HG02970 (cell line): ENCODE data around the gene CEP72.
"Not testable (repeated sequence)": the region's sequence is repeated elsewhere in the genome, so short reads cannot be mapped to it uniquely, and the experiment has no call there.

Experiments used
- ATAC-seq: cut with Tn5 transposase; IDR thresholded peaks from one replicate; pipeline ENCODE4 v1.9.1; 2021; ENCODE audit warnings: mild to moderate bottlenecking, moderate library complexity, moderate number of reproducible peaks; ENCODE audit not compliant: unreplicated experiment, low FRiP score

Gene CEP72

DNA sequence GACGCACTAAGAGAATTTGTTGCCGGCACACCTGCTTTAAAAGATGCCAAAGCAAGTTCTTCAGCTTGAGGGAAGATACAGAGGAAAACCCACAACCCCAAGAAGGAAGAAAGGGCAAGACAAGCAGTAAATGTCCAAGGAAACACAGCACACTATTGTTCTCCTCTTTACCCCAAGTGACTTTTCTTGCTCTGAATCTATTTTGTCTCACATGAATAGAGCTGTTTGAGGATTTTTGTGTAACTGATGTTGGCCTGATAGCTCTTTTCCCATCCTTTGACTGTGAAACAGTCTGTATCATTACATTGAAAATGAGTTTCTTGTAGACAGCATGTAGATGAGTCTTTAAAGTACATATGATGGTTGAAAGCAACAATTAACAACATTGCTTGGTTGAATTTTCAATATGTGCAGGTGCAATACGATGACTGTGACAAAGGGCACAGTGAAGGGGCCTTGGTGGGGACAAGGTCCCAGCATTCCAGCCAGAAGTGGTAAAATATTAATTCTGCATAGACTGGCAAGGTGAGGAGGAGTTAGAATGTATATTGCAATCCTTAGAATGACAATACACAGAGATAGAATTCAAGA lies 16.8 kb upstream of the CEP72 start:
- ATAC-seq = no peak

GRCh38 chr5:597871-598563 lies 14.1 kb upstream of the CEP72 start:
- no peak for ATAC-seq

- no peak for ATAC-seq
These were observed 13.6 kb upstream of the CEP72 start for GRCh38 chr5:598564-598890.

DNA sequence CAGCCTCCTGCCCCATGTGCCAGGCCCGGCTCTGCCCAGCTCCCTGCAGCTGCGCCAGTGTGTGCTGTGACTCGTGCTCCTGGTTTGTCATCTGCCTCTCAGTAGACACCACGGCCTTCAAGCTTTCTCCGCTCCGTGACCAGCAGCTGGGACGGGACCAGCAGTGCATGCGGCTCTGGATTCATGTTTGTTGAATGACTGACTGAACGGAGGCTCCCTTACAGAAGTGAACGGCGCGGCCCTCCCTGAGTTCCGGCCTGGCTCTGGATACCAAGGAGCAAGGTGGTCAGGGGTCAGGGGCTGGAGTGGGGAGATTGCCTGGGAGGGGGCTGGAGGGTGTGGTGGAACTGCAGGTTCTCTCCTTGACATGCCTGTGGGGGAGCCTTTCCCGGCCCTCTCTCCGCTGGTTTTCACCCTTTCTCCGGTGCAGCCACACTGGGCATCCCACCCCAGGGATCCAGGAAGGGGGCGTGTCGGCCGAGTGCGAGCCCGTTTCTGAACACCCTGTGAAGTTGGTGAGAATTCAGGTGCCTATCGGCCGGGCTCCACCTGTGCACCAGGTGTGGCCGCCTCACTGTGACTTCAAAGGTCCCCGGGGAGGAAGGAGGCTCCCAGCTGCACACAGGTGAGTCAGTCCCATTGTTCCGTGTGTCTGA lies 11.1 kb upstream of the CEP72 start:
- no peak for ATAC-seq

GRCh38 chr5:601771-602465 lies 10.2 kb upstream of the CEP72 start:
- no peak for ATAC-seq

GRCh38 chr5:602466-603035 lies 9.6 kb upstream of the CEP72 start:
- no peak for ATAC-seq

- no peak for ATAC-seq
These were observed 8.8 kb upstream of the CEP72 start for GRCh38 chr5:603081-603998.

DNA sequence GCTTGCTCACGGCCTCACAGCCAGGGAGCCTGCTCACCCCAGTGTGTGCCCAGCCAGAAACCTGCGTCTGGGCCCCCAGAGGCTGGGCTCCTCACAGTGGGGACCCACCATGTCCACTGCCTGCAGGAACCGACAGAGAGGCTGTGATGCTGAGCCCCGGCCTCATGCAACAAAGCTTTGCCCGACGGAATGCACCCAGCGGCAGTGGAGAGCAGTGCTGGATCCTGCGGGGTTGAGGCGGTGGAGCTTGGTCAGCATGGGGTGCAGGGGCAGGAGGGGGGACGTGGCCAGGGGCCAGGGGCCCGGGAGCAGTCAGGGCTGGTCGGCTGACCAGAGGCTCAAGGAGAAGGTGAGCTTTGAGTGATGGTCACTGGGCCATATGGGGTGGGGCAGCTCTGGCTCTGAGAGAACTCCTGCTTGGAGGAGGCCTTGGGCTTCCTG lies 7.7 kb upstream of the CEP72 start:
- no peak for ATAC-seq

DNA sequence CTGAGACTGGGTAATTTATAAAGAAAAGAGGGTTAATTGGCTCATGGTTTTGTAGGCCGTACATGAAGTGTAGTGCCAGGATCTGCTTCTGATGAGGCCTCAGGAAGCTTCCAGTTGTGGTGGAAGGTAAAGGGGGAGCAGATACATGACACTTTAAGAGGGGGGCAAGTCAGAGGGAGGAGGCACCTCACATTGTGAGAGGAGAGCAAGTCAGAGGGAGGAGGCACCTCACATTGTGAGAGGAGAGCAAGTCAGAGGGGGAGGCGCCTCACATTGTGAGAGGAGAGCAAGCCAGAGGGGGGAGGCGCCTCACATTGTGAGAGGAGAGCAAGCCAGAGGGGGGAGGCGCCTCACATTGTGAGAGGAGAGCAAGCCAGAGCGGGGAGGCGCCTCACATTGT lies 7.0 kb upstream of the CEP72 start:
- ATAC-seq = not testable (repeated sequence)

- ATAC-seq = no peak
These were observed 6.1 kb upstream of the CEP72 start for GRCh38 chr5:606061-606460.

DNA sequence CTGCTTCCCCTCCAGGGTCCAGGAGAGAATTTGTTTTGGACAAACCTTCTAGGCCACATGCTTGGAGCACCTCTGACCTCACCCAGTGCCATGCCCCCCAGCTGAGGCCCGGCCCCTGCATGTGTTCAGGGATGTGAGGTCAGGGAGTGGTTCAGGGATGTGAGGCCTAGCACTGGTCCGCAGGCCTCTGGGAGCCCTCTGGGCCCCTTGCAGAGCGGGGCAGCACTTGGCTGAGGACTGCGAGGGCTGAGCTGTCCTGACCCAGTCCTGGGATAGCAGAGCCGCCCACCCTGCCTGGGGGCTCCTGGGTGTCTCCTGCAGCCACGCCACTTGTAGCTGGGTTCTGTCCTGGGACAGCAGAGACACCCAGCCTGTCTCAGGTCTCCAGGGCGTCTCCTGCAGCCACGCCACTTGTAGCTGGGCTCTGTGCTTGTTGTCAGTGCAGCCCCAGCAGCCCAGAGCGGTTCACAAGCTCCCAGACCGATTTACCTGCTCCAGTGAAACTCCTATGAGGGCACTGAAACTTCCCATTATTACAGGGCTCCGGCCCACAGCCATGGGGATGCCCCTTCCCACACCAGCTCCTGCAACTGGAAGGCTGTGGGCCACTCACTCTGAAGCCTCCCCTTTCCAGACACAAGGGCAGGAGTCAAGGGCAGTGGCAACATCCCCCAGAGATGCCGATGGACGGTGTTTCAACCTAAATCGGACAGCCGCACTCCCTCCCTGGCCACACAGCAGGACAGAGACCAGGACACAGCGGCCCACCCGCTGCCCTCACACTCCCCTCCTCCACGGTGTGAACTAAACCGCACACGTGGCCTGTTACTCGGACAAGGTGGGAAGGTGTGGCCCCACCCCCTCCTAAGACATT lies 5.4 kb upstream of the CEP72 start:
- ATAC-seq = no peak

- no peak for ATAC-seq
These were observed 4.4 kb upstream of the CEP72 start for GRCh38 chr5:607541-608428.

GRCh38 chr5:608429-609370 lies 3.4 kb upstream of the CEP72 start:
- no peak for ATAC-seq

- ATAC-seq = no peak
These were observed 2.6 kb upstream of the CEP72 start for GRCh38 chr5:609506-609905.

GRCh38 chr5:610011-610743 lies 2.0 kb upstream of the CEP72 start:
- ATAC-seq = no peak
